ENCODE measurements around the gene HMGCLL1.

Gene HMGCLL1

GRCh38 chr6:55531496-55531895 lies 47.5 kb downstream of the HMGCLL1 start:
- no peak for DNase-seq (ENCODE audit: low read depth in 2 of 2)

GRCh38 chr6:55530931-55531330 lies 48.1 kb downstream of the HMGCLL1 start:
- DNase-seq (ENCODE audit: low read depth in 2 of 2) = no peak

- no peak for DNase-seq (ENCODE audit: low read depth in 2 of 2)
These were observed 50.4 kb downstream of the HMGCLL1 start for GRCh38 chr6:55528624-55529023.

- DNase-seq (ENCODE audit: low read depth in 2 of 2) = no peak
These were observed 54.6 kb downstream of the HMGCLL1 start for GRCh38 chr6:55524441-55524840.

- no peak for DNase-seq (ENCODE audit: low read depth in 2 of 2)
These were observed 60.4 kb downstream of the HMGCLL1 start for GRCh38 chr6:55518529-55519060.

GRCh38 chr6:55516736-55517135 lies 62.3 kb downstream of the HMGCLL1 start:
- DNase-seq (ENCODE audit: low read depth in 2 of 2) = no peak

- no peak for DNase-seq (ENCODE audit: low read depth in 2 of 2)
These were observed 66.1 kb downstream of the HMGCLL1 start for GRCh38 chr6:55512904-55513303.

- DNase-seq (ENCODE audit: low read depth in 2 of 2) = no peak
These were observed 67.7 kb downstream of the HMGCLL1 start for GRCh38 chr6:55511122-55511800.

GRCh38 chr6:55499591-55499990 lies 79.4 kb downstream of the HMGCLL1 start:
- no peak for DNase-seq (ENCODE audit: low read depth in 2 of 2)

GRCh38 chr6:55497694-55498093 lies 81.3 kb downstream of the HMGCLL1 start:
- DNase-seq (ENCODE audit: low read depth in 2 of 2) = no peak

- no peak for DNase-seq (ENCODE audit: low read depth in 2 of 2)
These were observed 82.8 kb downstream of the HMGCLL1 start for GRCh38 chr6:55496201-55496600.

- DNase-seq (ENCODE audit: low read depth in 2 of 2) = no peak
These were observed 83.7 kb downstream of the HMGCLL1 start for GRCh38 chr6:55495277-55495676.

GRCh38 chr6:55494411-55494810 lies 84.6 kb downstream of the HMGCLL1 start:
- no peak for DNase-seq (ENCODE audit: low read depth in 2 of 2)

GRCh38 chr6:55492259-55492658 lies 86.7 kb downstream of the HMGCLL1 start:
- no peak for DNase-seq (ENCODE audit: low read depth in 2 of 2)

- no peak for DNase-seq (ENCODE audit: low read depth in 2 of 2)
These were observed 88.1 kb downstream of the HMGCLL1 start for GRCh38 chr6:55490871-55491270.

GRCh38 chr6:55474382-55474781 lies 104.6 kb downstream of the HMGCLL1 start:
- DNase-seq (ENCODE audit: low read depth in 2 of 2) = no peak

GRCh38 chr6:55473722-55474121 lies 105.3 kb downstream of the HMGCLL1 start:
- no peak for DNase-seq (ENCODE audit: low read depth in 2 of 2)

- DNase-seq (ENCODE audit: low read depth in 2 of 2) = no peak
These were observed 109.0 kb downstream of the HMGCLL1 start for GRCh38 chr6:55469951-55470366.

GRCh38 chr6:55456016-55456415 lies 123.0 kb downstream of the HMGCLL1 start:
- DNase-seq (ENCODE audit: low read depth in 2 of 2) = no peak

- no peak for DNase-seq (ENCODE audit: low read depth in 2 of 2)
These were observed 129.0 kb downstream of the HMGCLL1 start for GRCh38 chr6:55450005-55450404.

- no peak for DNase-seq (ENCODE audit: low read depth in 2 of 2)
These were observed 129.8 kb downstream of the HMGCLL1 start for GRCh38 chr6:55449225-55449624.

GRCh38 chr6:55448451-55448850 lies 130.5 kb downstream of the HMGCLL1 start:
- no peak for DNase-seq (ENCODE audit: low read depth in 2 of 2)

GRCh38 chr6:55447891-55448290 lies 131.1 kb downstream of the HMGCLL1 start:
- no peak for DNase-seq (ENCODE audit: low read depth in 2 of 2)

GRCh38 chr6:55445648-55446204 lies 133.3 kb downstream of the HMGCLL1 start:
- DNase-seq (ENCODE audit: low read depth in 2 of 2) = no peak
